Measurements from ENCODE around the gene PKHD1.

GRCh38 chr6:51866867-51867266 is 220.5 kb downstream of the PKHD1 start:
- TF ChIP-seq CTCF (IDR thresholded peaks at IDR 0.05) (no peak), POLR2A (IDR thresholded peaks at IDR 0.05) (no peak), EP300 (IDR thresholded peaks at IDR 0.05) (no peak)
